Prostate gland (tissue), 2 donors: ENCODE results near the gene BACE2.

ENCODE experiments used
- CTCF ChIP-seq, 4 experiments: fragments of 200-600 bp in 2 of 4; fragments of 450-650 bp in 2 of 4; sonication (generic) in 2 of 4; IDR thresholded peaks; 1 replicate in 3 of 4; 2 replicates in 1 of 4; pipeline ENCODE4 v1.5.1; 2016 to 2019; ENCODE audit warnings: antibody characterized with exemption in 4 of 4, mild to moderate bottlenecking in 2 of 4, moderate library complexity in 2 of 4
- POLR2A ChIP-seq: fragments of 450-650 bp; IDR thresholded peaks from one replicate; pipeline ENCODE4 v1.6.1; 2016; ENCODE audit warnings: antibody characterized with exemption, mild to moderate bottlenecking
- POLR2AphosphoS5 ChIP-seq: sonication (generic); formaldehyde crosslinking; IDR thresholded peaks from one replicate; pipeline ENCODE4 v1.6.1; 2017; ENCODE audit warnings: antibody characterized with exemption

DNA sequence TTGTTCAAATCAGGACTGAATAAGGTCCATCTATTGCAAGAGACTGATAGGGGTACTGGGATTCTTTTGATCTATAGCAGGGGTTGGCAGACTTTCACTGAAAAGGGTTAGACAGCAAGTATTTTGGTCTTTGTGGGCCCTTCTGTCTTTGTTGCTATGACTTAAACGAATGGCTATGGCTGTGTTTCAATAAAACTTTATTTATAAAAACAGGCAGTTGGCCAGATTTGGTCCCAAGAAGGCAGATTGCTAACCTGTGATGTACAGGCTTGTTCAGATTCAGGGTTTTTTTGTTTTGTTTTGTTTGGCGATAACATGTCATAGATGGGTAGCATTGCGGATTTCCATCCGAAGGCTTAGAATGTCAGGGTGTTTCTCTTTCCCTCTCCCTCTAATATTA is 3.9 kb upstream of the BACE2 start:
- TF ChIP-seq CTCF (IDR thresholded peaks at IDR 0.05) (no peak), POLR2A (no peak), POLR2AphosphoS5 (no peak)
